Large intestine (tissue), 12 donors: ENCODE measurements around the gene GNL2. TPM values are rescaled to one million over a fixed set of nuclear protein-coding genes. Genes with fewer than 3 reads are reported as not detected.

ENCODE experiments used
- DNase-seq, 2 donors: peaks; one replicate each; pipeline versions ENCODE4 v3.0.0 to v3.0.0-alpha.2; 2013
- H3K27ac ChIP-seq: one replicate; pipeline ENCODE4 v1.5.1; 2013; ENCODE audit warnings: low read length
- H3K27me3 ChIP-seq: 2 replicates; pipeline ENCODE4 v1.6.1; 2013; ENCODE audit warnings: low read length; ENCODE audit not compliant: control insufficient read depth, insufficient read depth
- H3K36me3 ChIP-seq: 2 replicates; pipeline ENCODE4 v1.6.1; 2013; ENCODE audit warnings: low read length; ENCODE audit not compliant: control insufficient read depth, insufficient read depth
- H3K4me1 ChIP-seq: one replicate; pipeline ENCODE4 v1.6.1; 2013; ENCODE audit warnings: low read length; ENCODE audit not compliant: control insufficient read depth, insufficient read depth
- H3K4me3 ChIP-seq: one replicate; pipeline ENCODE4 v1.5.1; 2013; ENCODE audit warnings: low read length
- H3K9me3 ChIP-seq: one replicate; pipeline ENCODE4 v1.6.1; 2013; ENCODE audit warnings: mild to moderate bottlenecking, low read depth, low read length, moderate library complexity; ENCODE audit not compliant: control insufficient read depth
- WGBS: methylation state at CpG from one replicate; pipeline ENCODE4 v1.1.5; 2013; ENCODE audit warnings: low lambda C conversion rate; ENCODE audit not compliant: insufficient coverage; 5-methylcytosine and 5-hydroxymethylcytosine counted together
- long read RNA-seq, 11 donors: transcript quantifications; one replicate each; lab custom pipeline, GENCODE V29; 2026
- polyA plus RNA-seq: library from polyadenylated mRNA; unstranded; fragments of 120-200 nt; gene quantifications from one replicate; pipeline ENCODE4 v1.2.1, GENCODE V29; 2013

Gene GNL2
- 56.9 TPM for polyA plus RNA-seq
- long read RNA-seq, donor 1, transcript GNL2-202 (4 exons, 2,409 nt), result major isoform, 19 of 52 reads
- long read RNA-seq, donor 1, partial matches to known transcripts, result 29 of 52 reads
- long read RNA-seq, donor 1, other reads (novel, unspliced or antisense), result 0 of 52 reads
- long read RNA-seq, donor 2, transcript GNL2-202 (4 exons, 2,409 nt), result major isoform, 31 of 66 reads
- long read RNA-seq, donor 2, transcript GNL2-201 (16 exons, 2,334 nt), result minor isoform, 7 of 66 reads
- long read RNA-seq, donor 2, partial matches to known transcripts, result 27 of 66 reads
- long read RNA-seq, donor 2, other reads (novel, unspliced or antisense), result 0 of 66 reads
- long read RNA-seq, donor 3, result 0 reads
- long read RNA-seq, donor 4, partial matches to known transcripts, result 0 of 4 reads
- long read RNA-seq, donor 4, other reads (novel, unspliced or antisense), result 0 of 4 reads
- long read RNA-seq, donor 5, transcript GNL2-202 (4 exons, 2,409 nt), result major isoform, 32 of 42 reads
- long read RNA-seq, donor 5, partial matches to known transcripts, result 7 of 42 reads
- long read RNA-seq, donor 5, other reads (novel, unspliced or antisense), result 0 of 42 reads
- long read RNA-seq, donor 6, transcript GNL2-202 (4 exons, 2,409 nt), result major isoform, 26 of 54 reads
- long read RNA-seq, donor 6, partial matches to known transcripts, result 21 of 54 reads
- long read RNA-seq, donor 6, other reads (novel, unspliced or antisense), result 0 of 54 reads
- long read RNA-seq, donor 7, transcript GNL2-202 (4 exons, 2,409 nt), result major isoform, 23 of 38 reads
- long read RNA-seq, donor 7, partial matches to known transcripts, result 12 of 38 reads
- long read RNA-seq, donor 7, other reads (novel, unspliced or antisense), result 0 of 38 reads
- long read RNA-seq, donor 8, transcript GNL2-202 (4 exons, 2,409 nt), result major isoform, 37 of 95 reads
- long read RNA-seq, donor 8, partial matches to known transcripts, result 47 of 95 reads
- long read RNA-seq, donor 8, other reads (novel, unspliced or antisense), result 0 of 95 reads
- long read RNA-seq, donor 9, transcript GNL2-205 (3 exons, 422 nt), result minor isoform, 5 of 63 reads
- long read RNA-seq, donor 9, transcript GNL2-202 (4 exons, 2,409 nt), result major isoform, 27 of 63 reads
- long read RNA-seq, donor 9, partial matches to known transcripts, result 29 of 63 reads
- long read RNA-seq, donor 9, other reads (novel, unspliced or antisense), result 0 of 63 reads
- long read RNA-seq, donor 10, transcript GNL2-202 (4 exons, 2,409 nt), result major isoform, 20 of 38 reads
- long read RNA-seq, donor 10, partial matches to known transcripts, result 12 of 38 reads
- long read RNA-seq, donor 10, other reads (novel, unspliced or antisense), result 0 of 38 reads
- long read RNA-seq, donor 11, transcript GNL2-202 (4 exons, 2,409 nt), result major isoform, 15 of 33 reads
- long read RNA-seq, donor 11, partial matches to known transcripts, result 8 of 33 reads
- long read RNA-seq, donor 11, other reads (novel, unspliced or antisense), result 0 of 33 reads

GRCh38 chr1:37595440-37596181 is at the start of gene GNL2:
TSS of gene GNL2 (minus strand) at chr1:37595937. CDS start at chr1:37595822, 115 bp downstream.
- Histone ChIP-seq H3K4me3 (peak within 1 kb of the TSS; percentile 81), H3K36me3 (peaks cover 23% of the 10 kb centered on the region), H3K27me3 (no peaks in the 10 kb centered on the region), H3K27ac (peak within 1 kb of the TSS; percentile 71), H3K9me3 (no peaks in the 10 kb centered on the region), H3K4me1 (peaks cover 4% of the 10 kb centered on the region)
- DNase-seq, result peak; percentile 98
- 4% methylated on average over 4 of the region's 51 CpGs for WGBS

- Histone ChIP-seq H3K4me3 (no peak overlapping the region), H3K27me3 (peaks cover 42% of the 10 kb centered on the region)
- 89% methylated on average over 1 of the region's 1 CpG for WGBS
Observed at GRCh38 chr1:37641059-37641458, 45.3 kb upstream of the GNL2 start.

DNA sequence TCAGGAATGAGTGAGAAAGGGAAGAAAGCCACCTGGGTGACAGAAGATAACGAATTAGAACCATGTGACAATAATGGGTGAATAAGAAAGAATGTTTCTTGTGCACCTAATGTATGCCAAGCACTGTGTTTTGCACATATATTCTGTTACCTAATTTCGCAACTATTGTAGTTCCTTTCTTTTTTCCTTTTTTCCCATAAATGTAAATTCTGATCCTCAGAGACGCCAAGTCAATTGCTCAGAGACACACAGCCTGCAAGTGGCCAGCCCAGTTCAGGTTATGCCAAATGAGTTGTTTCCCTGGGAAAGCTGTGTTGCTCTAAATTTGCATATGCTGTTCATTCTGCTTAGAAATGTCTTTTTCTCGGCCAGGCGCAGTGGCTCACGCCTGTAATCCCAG is 40.7 kb upstream of the GNL2 start:
- no peaks in the 10 kb centered on the region for H3K36me3 ChIP-seq
- no peaks in the 10 kb centered on the region for H3K9me3 ChIP-seq
- WGBS, result 81% methylated on average over 2 of the region's 6 CpGs
- DNase-seq, result no peak
- no peak overlapping the region for H3K4me3 ChIP-seq
- H3K27me3 ChIP-seq, result peaks cover 77% of the 10 kb centered on the region
- no peak overlapping the region for H3K27ac ChIP-seq
- H3K4me1 ChIP-seq, result no peaks in the 10 kb centered on the region

More at GRCh38 chr1:37641059-37641458, 45.3 kb upstream of the GNL2 start:
- Histone ChIP-seq H3K27ac (no peak overlapping the region), H3K4me1 (no peaks in the 10 kb centered on the region), H3K9me3 (no peaks in the 10 kb centered on the region), H3K36me3 (no peaks in the 10 kb centered on the region)
- no peak for DNase-seq

GRCh38 chr1:37634992-37635902 is 39.5 kb upstream of the GNL2 start:
- DNase-seq, result no peak
- Histone ChIP-seq H3K36me3 (no peaks in the 10 kb centered on the region), H3K27me3 (peaks cover 87% of the 10 kb centered on the region), H3K4me1 (no peaks in the 10 kb centered on the region), H3K4me3 (no peak overlapping the region), H3K27ac (no peak overlapping the region), H3K9me3 (no peaks in the 10 kb centered on the region)
- 20% methylated on average over 1 of the region's 26 CpGs for WGBS

DNA sequence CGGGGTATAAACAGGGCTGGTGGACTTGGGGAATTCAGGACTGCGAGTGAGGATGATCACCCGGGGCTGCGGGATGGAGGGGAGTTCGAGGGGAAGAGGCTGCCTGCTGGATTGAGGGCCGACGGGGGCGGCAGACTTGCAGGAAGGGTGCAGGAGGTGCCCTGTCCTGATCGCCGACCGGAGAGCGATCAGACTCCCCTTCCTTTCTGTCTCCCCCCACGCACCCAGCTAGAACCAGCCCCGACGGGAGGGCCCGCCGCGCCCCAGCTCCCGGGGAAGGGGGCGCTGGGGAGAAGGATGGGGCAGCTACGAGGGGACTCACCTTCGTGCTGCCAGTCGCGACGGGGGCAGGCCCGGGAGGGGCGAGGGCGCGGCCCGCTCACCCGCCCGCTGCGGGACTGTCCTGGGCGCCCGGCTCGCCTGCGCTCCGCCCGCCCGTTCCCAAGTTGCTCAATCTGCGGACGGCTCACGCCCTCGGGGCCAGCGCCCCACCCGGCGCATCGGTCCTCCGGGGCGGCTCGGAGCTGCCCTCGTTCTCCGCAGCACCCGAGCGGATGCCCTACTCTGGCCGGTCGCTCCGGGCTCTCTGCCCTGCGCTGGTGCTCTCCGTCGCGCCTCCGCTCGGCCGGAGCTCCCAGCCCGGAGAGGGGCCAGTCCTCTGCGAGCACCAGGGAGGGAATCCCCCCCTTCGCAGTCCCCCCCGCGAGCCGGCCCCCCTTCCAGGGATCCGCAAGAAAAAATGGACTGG is 38.7 kb upstream of the GNL2 start, which contains the start of gene RSPO1:
Gene RSPO1 (minus strand): TSS at position 649 of the 748 bp plus-strand sequence. CDS start 5,231 bp downstream, outside the sequence.
- no CpG with 5 or more reads among the region's 72 CpGs for WGBS
- no peak within 1 kb of the TSS for H3K27ac ChIP-seq
- no peak within 1 kb of the TSS for H3K4me3 ChIP-seq

GRCh38 chr1:37633938-37634243 is 38.2 kb upstream of the GNL2 start:
- WGBS, result no CpG with 5 or more reads among the region's 20 CpGs
- no peak for DNase-seq
- Histone ChIP-seq H3K9me3 (no peaks in the 10 kb centered on the region), H3K36me3 (no peaks in the 10 kb centered on the region), H3K4me1 (no peaks in the 10 kb centered on the region), H3K27ac (no peak overlapping the region), H3K4me3 (no peak overlapping the region), H3K27me3 (peaks cover 93% of the 10 kb centered on the region)

More for the DNA sequence above, 38.7 kb upstream of the GNL2 start, which contains the start of gene RSPO1:
- Histone ChIP-seq H3K9me3 (no peaks in the 10 kb centered on the region), H3K4me1 (no peaks in the 10 kb centered on the region), H3K27me3 (peaks cover 92% of the 10 kb centered on the region), H3K36me3 (no peaks in the 10 kb centered on the region)
- peak; percentile 4 to 14 for DNase-seq

GRCh38 chr1:37633040-37633937 is 37.6 kb upstream of the GNL2 start:
- Histone ChIP-seq H3K36me3 (no peaks in the 10 kb centered on the region), H3K9me3 (no peaks in the 10 kb centered on the region), H3K4me3 (no peak overlapping the region), H3K4me1 (no peaks in the 10 kb centered on the region), H3K27me3 (peaks cover 92% of the 10 kb centered on the region), H3K27ac (no peak overlapping the region)
- WGBS, result no CpG with 5 or more reads among the region's 31 CpGs
- DNase-seq, result no peak

DNA sequence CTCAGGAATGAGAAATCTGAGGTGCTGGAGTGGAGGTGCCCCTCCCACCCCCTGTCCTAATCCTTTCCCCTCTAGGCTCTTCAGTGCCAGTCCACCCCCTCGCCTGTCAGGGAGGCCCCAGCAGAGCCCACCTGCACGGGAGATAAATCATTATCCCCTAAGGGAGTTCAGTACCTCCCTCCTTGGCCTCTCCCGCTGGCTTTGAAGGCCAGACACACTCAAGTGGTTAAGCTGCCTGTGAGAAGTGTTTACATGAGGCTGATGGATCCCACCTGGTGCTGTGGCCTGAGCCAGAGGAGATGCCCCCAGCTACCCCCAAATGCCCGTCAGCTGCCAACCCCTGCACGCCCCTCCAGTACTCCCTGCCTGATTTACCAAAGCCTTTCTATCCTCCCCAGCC is 35.3 kb upstream of the GNL2 start:
- Histone ChIP-seq H3K36me3 (no peaks in the 10 kb centered on the region), H3K27me3 (peaks cover 85% of the 10 kb centered on the region), H3K9me3 (no peaks in the 10 kb centered on the region), H3K4me1 (no peaks in the 10 kb centered on the region), H3K27ac (no peak overlapping the region), H3K4me3 (no peak overlapping the region)
- DNase-seq, result no peak
- no CpG with 5 or more reads among the region's 5 CpGs for WGBS
